Dedifferentiated amniotic fluid mesenchymal stem cell (primary cell): ENCODE data around the gene PIAS2.
A peak's percentile ranks its signal among the peaks of the same experiment; 100 is the strongest.
"Not testable (repeated sequence)": the region's sequence is repeated elsewhere in the genome, so short reads cannot be mapped to it uniquely, and the experiment has no call there.

Experiments
- DNase-seq: peaks from one replicate; pipeline ENCODE4 v3.0.0-alpha.2; 2016; ENCODE audit errors: extremely low spot score

Gene PIAS2, protein sequence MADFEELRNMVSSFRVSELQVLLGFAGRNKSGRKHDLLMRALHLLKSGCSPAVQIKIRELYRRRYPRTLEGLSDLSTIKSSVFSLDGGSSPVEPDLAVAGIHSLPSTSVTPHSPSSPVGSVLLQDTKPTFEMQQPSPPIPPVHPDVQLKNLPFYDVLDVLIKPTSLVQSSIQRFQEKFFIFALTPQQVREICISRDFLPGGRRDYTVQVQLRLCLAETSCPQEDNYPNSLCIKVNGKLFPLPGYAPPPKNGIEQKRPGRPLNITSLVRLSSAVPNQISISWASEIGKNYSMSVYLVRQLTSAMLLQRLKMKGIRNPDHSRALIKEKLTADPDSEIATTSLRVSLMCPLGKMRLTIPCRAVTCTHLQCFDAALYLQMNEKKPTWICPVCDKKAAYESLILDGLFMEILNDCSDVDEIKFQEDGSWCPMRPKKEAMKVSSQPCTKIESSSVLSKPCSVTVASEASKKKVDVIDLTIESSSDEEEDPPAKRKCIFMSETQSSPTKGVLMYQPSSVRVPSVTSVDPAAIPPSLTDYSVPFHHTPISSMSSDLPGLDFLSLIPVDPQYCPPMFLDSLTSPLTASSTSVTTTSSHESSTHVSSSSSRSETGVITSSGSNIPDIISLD

DNA sequence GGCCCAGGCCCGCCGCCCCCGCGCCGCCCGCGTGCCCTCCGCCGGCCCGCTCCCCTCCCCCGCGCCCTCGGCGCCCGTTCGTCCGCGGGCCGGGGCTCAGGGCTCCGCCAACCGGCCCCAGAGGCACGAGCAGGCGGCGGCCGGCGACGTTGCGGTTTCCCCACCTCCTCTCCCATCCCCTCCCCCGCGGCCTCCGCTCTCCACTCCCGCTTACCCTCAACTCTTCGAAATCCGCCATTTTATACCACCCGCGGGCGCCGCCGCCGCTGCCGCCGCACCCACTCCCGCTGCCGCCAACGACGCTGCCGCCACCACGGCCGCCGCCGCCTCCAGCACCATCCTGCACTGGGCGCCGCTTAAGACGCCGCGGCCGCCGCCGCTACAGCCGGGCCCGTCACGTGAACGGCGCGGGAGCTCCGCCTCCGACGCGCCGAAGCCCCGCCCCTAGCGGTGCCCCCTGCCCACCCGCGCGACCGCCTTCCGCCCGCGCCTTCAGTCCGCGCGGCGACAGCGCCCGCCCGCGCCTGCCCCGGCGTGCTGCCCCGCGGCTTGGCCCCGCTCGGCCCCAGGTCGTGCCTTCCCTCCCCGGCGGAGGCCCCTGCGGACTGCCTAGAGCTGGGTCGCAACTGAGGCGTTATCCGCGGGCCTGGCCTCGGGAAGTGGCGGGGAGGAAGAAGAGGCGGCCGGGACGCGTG is at the start of gene PIAS2, which contains the start of gene KATNAL2:
PIAS2 (minus strand) TSS at position 400 of the 695 bp plus-strand sequence; CDS start at position 238, 162 bp downstream.
KATNAL2 (plus strand) TSS at position 495 of the 695 bp plus-strand sequence. CDS start 29,271 bp downstream, outside the sequence.
- DNase-seq, result peak; percentile 57

DNA sequence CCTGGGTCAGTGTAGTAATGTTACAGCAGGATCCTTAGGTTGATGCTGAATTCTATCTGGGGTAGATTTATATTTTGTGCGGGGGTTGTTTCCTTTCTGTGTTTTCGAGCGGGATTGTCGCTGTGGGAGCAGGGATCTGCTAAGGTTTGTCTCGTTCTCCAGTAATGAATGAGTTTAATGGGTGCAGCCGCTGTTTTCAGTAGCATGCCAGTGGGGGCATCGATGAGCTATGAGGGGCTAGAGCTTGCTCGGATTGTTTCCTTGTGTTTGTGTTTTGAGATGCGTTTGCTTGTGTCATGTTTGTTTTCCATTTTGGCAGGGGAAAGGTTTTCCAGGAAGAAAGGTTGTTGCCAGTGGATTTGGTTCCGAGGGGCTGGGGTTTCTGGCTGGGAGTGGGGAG is 49.0 kb upstream of the PIAS2 start:
- not testable (repeated sequence) for DNase-seq

DNA sequence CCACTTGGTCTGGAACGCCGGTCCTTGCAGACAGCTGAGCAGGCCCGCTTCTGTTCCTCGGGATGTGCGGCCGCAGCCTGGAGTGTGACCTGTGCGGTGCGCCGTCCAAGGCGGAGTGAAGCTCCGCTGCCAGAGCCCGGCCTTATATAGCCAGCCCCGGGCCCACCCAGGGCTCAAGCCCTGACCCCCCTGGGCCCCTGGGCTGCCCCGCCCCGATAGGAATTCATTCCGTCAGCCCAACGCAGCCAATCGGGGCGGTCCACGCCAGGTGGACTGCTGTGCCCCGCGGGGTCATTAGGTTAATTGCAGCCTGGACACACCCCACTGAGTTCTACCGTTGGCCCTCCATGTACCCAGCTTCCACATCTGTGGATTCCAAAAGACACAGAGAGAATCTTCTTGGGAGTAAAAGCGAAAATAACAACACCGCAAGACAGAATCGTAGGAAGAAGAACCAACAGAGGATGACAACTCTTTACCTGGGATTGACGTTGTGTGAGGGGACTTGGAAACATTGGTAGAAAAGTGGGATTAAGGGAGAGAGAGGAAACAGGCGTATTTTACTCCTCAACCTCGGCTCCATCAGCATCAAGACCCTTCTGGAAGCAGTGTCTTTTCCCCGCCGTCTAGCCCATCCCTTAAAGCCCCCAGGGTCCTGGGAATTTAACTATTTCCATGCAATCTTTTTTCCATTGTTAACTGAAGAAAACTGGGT is 47.4 kb upstream of the PIAS2 start:
- DNase-seq, result not testable (repeated sequence)

DNA sequence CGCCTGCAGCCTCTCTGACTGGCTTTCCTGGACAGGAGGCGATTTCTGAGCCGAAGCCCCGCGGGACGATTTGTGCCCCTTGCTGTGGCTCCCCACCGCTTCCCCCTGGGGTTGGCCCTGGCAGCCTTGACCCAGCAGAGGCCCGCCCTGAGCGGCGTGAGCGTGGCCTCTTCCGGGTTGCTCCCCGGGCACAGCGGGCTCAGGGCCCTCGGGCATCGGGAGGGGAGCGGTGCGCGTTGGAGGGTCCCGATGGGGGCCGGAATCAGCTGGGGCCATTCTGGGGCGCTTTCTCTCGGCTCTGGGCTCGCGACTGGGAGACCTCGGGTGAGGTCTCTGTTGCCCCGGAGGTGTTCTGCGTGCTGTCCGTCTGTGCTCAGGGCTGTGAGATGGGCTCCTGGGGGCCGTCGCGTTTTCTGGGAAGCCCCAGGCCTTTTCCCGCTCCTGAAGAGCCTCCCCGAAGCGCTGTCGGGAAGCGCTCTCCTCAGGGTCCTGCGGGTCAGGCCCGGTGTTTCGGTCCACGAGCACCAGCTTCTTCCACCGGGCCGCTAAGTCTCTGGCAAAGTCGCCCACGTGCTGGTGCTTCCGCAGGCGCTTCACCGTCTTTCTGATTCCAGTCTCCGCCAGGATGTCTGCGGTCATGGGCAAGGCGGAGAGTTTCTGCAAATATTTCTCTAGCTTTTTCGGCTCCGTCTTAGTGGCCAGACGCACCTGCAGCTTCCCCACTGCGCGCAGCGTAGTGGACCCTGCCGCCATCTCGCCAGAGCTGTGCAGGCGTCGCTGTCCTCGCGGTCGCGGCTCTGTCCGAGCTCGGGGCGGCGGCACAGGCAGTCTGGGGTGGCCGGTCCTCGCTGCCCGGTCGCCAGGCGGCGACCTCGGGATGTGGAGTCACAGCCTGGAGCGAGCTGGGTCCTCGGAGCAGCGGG is 46.6 kb upstream of the PIAS2 start:
- not testable (repeated sequence) for DNase-seq

DNA sequence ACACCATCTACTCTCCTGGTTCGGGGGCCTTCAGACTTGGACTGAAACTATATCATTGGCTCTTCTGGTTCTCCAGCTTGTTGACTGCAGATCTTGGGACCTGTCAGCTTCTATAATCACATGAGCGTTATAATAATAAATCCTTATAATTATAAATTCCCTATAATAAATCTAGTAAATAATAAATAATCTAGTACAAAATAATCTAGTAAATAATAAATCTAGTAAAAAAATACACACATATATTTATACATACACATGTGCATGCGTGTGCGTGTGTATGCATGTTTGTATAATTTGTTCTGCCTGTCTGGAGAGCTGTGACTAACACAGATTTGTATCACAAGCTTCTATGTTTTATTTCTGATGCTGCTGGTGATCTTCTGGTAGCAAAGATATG is 40.9 kb upstream of the PIAS2 start:
- DNase-seq, result no peak

DNA sequence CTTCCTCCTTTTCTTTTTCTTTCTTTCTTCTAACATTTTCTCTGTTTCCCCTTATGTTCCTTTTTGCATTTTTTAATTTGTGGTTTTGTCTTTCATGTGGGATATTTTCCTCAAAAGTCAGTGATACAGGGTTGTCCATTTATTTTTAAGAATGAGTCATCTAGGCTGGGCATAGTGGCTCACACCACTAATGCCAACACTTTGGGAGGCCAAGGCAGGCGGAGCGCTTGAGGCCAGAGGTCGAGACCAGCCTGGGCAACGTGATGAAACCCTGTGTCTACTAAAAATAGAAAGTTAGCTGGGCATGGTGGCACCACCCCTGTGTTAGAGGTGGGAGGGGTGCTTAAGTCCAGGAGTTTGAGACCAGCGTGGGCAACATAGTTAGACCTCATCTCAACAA is 35.9 kb upstream of the PIAS2 start:
- DNase-seq, result no peak

DNA sequence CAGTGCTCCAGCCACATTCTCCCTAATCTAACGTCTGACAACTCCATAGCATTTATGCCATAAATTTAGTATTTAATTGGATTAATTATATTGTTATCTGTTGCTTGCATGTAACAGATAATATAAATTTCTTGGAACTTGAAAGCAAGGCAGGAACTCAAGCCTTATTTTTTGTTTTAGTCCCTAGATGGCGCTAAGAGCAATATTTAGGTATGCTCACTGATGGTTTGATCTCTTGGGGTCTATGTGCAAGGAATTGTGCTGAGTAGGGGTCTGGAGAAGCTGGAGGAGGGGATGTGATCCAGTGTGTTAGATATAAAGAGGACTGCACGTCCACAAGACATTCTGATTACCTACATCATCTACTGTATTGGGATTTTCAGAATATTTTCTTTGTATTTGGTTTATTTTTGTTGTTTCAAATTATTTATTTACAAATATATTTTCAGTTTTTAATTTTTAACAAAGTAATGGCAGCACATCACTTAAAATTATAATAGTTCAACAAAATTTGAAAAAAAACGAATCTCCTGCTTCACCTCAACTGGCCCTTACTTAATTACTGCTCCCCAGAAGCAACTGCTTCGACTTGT is 32.9 kb upstream of the PIAS2 start:
- no peak for DNase-seq

DNA sequence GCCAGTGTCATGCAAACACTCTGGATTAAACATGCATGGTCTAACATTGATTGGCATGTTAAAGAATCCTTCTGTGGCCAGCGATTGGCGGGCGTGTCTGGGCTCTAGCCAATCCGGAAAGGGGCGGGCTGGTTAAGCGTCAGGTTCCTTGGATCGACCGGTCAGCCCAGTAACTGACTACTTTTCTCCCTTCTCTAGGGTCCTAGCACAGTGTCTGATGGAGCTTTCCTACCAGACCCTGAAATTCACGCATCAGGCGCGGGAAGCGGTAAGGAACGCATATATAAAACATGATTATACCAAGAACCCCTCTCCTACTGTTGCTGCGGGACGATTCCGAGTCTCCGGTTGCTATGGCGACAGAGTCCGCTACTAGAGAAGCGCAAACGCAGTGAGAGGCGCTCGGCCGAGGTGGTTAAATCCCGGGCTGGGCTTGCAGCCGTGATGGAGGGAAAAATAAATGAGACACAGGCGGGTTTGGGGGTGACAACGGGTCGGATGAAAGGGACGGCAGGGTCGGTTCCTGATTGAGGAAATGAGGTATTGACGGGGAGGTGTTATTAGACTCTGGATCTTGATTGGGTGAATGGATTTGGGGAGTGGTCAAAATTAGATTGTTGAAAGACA is 29.5 kb upstream of the PIAS2 start:
- peak; percentile 84 for DNase-seq

DNA sequence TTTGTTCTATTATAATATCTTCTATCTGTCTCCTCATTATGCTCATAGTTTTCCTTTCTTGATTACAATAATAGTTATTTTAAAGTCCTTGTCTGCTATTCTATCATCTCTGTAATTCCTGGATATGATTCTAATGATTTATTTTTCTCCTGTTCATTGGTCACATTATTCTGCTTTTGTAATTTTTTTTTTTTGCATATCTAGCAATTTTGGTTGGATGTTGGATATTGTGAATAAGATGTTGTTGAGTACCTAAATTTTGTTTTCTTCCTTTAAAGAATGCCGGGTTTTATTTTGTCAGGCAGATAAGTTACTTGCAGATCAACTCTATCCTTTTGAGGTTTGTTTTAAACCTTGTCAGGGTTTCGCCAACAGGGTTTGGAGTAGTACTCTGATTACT is 25.3 kb upstream of the PIAS2 start:
- no peak for DNase-seq

DNA sequence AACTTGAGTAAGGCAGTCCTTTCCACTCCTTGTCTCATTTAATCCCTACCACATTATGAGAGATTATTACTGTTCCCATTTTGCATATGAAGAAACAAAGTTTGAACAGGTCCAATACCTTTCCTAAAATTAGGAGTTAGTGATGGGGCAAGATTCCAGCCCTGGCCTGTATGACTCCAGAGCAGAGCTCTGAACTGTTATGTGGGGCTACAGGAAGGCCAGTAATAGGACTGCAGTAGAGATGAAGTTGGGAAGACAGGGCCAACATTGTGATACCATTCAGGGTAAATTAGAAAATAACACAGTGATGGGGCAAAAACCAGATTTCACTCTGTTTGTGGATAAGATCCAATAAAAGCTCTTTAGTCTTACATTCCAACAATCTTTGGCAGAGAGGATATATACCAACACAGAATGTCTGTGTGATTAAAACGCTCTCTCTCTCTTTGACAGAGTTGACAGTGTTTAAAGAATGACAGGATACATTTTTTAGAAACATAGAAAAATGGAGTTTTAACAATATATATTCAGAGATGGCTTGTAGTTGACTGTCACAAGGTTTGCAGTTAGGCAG is 22.8 kb upstream of the PIAS2 start:
- peak; percentile 16 for DNase-seq

DNA sequence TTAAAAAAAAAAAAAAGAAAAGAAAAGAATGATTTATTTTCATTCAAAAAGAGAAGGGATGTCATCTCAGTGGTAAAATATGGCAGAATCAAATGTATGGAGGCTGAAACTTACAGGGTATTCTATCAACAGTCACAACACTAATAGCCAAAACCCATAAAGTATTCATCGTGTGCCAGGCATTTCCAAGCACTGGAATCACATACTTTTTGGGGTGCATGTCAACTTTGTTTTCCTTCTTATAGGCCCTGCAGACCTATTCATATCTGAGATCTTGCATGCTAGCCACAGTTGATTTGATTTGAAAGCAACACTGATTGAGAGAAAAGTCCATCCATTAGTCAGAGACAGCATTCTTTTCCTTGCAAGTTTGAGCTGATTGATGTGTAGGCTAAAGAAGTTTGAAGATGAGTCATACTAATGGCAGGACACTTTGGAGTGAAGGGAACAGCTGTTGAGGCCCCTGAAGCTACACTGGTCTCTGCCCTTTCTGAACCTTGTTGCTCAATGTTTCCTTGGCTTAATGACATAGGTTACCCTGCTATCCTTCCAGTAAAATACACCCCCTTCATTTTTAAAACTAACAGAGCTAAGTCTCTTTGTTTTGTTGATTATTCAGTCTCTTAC is 22.1 kb upstream of the PIAS2 start:
- DNase-seq, result peak; percentile 79

DNA sequence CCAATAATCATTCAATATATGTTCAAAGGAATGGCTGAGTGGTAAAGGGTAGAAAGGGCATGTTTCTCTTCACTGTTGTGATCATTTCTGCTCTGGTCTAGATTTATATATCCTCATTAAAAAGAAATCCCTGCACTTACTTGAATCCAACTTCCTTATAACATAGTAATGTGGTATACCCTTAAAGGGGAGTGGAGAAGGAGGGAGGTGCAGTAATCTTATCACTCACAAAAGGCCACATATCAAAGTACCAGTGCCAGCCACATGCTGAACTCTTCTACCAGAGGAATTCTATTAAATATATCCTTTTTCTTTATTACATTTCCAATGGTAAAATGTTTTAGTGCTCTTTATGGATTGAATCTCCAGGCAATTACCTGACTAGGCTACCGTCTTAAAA is 3.3 kb upstream of the PIAS2 start:
- DNase-seq, result no peak

DNA sequence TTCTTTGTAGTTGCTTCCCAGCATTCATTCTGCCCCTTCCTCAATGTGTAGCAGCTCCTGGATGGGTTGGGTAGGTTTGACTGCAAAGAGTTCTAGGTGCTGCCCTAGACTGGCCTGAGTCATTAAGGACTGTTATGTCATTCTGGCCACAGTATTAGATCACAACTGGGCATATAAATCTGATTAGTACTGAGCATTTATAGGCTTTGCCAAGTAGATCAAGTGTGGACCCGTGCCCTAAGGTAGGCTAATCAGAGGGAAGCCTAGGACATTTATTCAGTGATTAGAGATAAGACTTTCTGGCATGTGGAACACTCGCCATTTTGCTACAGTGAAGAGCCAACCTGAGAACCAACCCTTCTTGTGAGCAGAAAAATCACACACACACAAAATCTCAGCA is 2.8 kb upstream of the PIAS2 start:
- no peak for DNase-seq

DNA sequence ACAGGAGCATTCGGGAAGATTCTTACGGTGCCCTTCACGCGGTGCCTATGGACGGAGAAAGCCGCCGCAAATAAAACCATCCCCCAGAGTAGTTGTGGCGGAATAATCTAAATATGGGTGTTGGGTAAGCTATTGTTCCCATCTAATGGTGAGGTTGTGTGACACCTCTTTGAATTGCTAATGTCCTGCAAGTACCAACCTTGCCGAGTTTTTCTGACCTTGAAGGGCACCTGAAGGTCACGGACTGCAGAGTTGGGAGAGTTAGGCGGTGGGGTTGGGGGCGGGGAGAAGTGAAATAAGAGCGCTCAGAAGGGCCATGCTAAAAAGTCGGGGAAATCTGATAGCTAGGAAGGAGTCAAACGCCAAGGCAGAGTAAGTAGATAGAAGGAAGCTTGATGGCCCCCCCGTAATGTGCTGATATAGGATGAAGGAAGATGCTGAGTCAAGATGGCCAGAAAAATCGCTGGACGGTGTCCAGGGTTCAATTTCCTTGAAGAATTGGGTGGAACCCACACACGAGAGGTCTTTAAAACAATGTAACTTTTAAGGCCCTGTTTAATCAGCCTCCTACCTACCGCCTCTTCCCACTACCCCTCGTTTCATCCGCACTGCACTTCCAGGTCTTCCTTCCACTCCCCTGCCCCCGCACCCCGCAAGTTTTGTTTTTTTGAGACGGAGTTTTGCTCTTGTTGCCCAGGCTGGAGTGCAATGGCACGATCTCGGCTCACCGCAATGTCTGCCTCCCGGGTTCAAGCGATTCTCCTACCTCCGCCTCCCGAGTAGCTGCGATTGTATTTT is 695 bp upstream of the PIAS2 start:
- peak; percentile 20 for DNase-seq

DNA sequence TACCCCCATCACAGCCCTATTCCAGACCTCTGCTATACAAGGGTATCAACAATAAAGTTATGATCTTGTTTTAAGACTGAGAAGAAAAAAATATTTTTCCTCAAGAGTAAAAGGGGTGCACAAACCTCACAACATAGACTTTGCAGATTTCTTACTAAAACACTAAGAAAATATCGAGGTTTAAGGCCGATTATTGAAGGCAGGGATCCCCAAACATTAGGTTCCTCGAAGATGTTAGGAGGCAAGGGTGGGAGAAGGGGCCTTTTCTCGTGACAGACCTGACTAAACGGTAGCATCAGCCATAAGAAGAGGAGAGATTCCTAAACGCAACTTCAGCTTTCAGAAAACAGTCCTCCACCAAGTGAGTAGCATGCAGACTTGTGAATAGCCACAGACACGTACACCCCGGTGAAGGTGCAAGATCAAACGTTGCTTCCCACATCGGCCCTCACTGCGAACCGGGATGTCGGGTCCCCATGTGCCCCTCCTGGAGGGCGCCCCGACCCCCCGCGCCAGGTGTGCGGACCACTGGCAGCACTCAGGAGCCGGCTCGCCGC is 678 bp downstream of the PIAS2 start:
- DNase-seq, result peak; percentile 37

DNA sequence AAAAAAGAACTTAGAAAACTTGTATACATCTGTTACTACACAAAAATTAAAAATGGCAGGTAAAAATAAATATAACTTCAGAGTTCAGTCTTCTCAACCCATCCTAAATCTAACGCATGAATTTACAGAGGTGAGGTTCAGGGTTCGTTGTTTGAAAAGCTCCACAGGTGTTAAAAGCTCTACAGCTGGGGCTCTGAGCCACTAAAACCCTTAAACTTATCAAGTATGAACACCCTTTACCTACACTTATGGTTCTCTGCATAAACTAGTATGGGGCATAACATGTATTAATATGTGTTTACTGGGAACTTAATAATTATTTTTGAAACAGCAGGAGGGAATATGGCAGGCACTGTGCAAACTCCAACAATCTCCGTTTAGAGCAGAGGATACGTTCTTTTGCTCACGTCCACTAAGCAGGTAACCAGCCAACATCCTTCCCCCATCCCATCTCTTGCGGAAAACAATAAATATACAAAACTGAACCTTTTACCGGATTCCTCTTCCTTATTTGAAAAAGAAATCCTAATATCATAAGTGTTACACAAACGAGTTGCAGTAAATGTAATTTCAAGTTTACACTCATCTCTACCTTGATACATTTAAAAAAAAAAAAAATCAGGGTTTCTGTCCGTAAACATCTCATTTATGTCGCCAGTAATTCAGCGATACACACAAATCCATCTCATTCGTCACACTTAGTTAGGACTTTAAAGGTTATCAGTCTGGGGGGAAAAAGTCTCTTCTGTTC is 1.3 kb downstream of the PIAS2 start:
- DNase-seq, result no peak

DNA sequence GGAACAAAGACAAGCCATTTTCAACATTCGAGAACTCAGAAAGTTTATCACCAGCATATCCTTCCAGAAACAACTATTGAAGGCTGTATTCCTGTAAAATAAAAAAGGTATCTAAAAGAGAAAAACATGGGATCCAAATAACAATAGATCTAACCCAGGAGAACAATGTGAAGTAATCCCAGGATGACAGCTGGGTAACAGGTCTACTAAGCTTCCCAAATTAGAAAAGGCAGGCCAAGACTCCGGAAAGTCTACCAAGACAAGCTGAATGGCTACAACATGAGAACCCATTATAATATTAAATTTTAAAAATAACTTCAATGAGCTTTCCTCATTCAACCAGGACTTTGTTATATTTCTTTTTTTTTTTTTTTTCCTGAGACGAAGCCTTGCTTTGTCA is 6.5 kb downstream of the PIAS2 start:
- DNase-seq, result no peak
